SK-N-SH (cell line): ENCODE data around the gene DTX3L. TPM values are rescaled to one million over a fixed set of nuclear protein-coding genes. Genes with fewer than 3 reads are reported as not detected.

Source experiments
- CTCF ChIA-PET: fragments of 300-600, 350-600 bp; formaldehyde crosslinking; extraction: SDS; loops from one replicate; lab custom pipeline; 2021; lab: Yijun Ruan, JAX
- POLR2A ChIA-PET: fragments of 350-600 bp; sonication (Branson Sonifier 250); formaldehyde crosslinking; extraction: SDS; loops from one replicate; lab custom pipeline; 2020; ENCODE audit warnings: antibody characterized with exemption, inconsistent platforms; lab: Yijun Ruan, JAX
- DNase-seq: peaks from one replicate; pipeline ENCODE4 v3.0.0; 2012
- H2AFZ ChIP-seq: fragments of 200-600 bp; sonication (generic); 2 replicates; pipeline ENCODE4 v1.8.1; 2016; ENCODE audit warnings: antibody characterized with exemption, mild to moderate bottlenecking, low read depth
- H3F3A ChIP-seq: fragments of 200-600 bp; sonication (generic); replicated peaks from 2 replicates; pipeline ENCODE3; 2016; ENCODE audit warnings: antibody characterized with exemption, mild to moderate bottlenecking; ENCODE audit not compliant: insufficient read depth
- H3K27ac ChIP-seq, 2 experiments: fragments of 200-500 bp in 1 of 2; fragments of 200-600 bp in 1 of 2; sonication (Bioruptor generic) in 1 of 2; sonication (generic), shearing (Covaris generic) in 1 of 2; 2 replicates each; pipeline versions ENCODE4 v1.5.1 to v1.6.1; 2014 to 2016; ENCODE audit warnings: low read depth in 2 of 2, inconsistent platforms in 1 of 2, low read length in 1 of 2, mild to moderate bottlenecking in 1 of 2, mixed read lengths in 1 of 2
- H3K27me3 ChIP-seq: fragments of 200-600 bp; sonication (generic), shearing (Covaris generic); 2 replicates; pipeline ENCODE4 v1.6.1; 2016; ENCODE audit warnings: mixed run types; ENCODE audit not compliant: insufficient read depth
- H3K36me3 ChIP-seq, 2 experiments: fragments of 200-500 bp in 1 of 2; fragments of 200-600 bp in 1 of 2; sonication (Bioruptor generic) in 1 of 2; sonication (generic) in 1 of 2; replicated peaks in 1 of 2; 2 replicates each; pipeline versions ENCODE3 to v1.5.1; 2014 to 2016; ENCODE audit warnings: low read length in 1 of 2, mild to moderate bottlenecking in 1 of 2; ENCODE audit not compliant: insufficient read depth in 2 of 2, control insufficient read depth in 1 of 2
- H3K4me1 ChIP-seq, 2 experiments: fragments of 200-500 bp in 1 of 2; fragments of 200-600 bp in 1 of 2; sonication (Bioruptor generic) in 1 of 2; sonication (generic), shearing (Covaris generic) in 1 of 2; 2 replicates each; pipeline versions ENCODE4 v1.5.1 to v1.6.1; 2014 to 2016; ENCODE audit warnings: low read depth in 1 of 2, low read length in 1 of 2, mixed run types in 1 of 2; ENCODE audit not compliant: insufficient read depth in 2 of 2, control insufficient read depth in 1 of 2
- H3K4me2 ChIP-seq: fragments of 200-600 bp; sonication (generic), shearing (Covaris generic); 2 replicates; pipeline ENCODE4 v1.6.1; 2017; ENCODE audit warnings: mixed run types
- H3K4me3 ChIP-seq, 2 experiments: fragments of 200-500 bp in 1 of 2; fragments of 200-600 bp in 1 of 2; sonication (Bioruptor generic) in 1 of 2; sonication (generic), shearing (Covaris generic) in 1 of 2; 2 replicates each; pipeline versions ENCODE4 v1.5.1 to v1.8.1; 2014 to 2016; ENCODE audit warnings: low read depth in 2 of 2, inconsistent platforms in 1 of 2, low read length in 1 of 2, mild to moderate bottlenecking in 1 of 2, mixed read lengths in 1 of 2, moderate library complexity in 1 of 2
- H3K79me2 ChIP-seq: fragments of 200-600 bp; sonication (generic); 2 replicates; pipeline ENCODE4 v1.8.1; 2017; ENCODE audit warnings: mild to moderate bottlenecking; ENCODE audit not compliant: insufficient read depth
- H3K9ac ChIP-seq: fragments of 200-600 bp; sonication (generic); 2 replicates; pipeline ENCODE4 v1.6.1; 2017; ENCODE audit warnings: mixed run types
- H3K9me2 ChIP-seq: fragments of 200-600 bp; sonication (generic); 2 replicates; pipeline ENCODE4 v1.6.1; 2017; ENCODE audit warnings: mixed run types
- H3K9me3 ChIP-seq: fragments of 200-600 bp; sonication (generic); 2 replicates; pipeline ENCODE4 v1.6.1; 2017; ENCODE audit warnings: mixed run types, mild to moderate bottlenecking, moderate library complexity
- H4K20me1 ChIP-seq: fragments of 200-600 bp; sonication (generic); 2 replicates; pipeline ENCODE4 v1.6.1; 2017; ENCODE audit warnings: mild to moderate bottlenecking, mixed run types; ENCODE audit not compliant: insufficient read depth
- EZH2phosphoT487 ChIP-seq: fragments of 200-600 bp; sonication (generic); IDR thresholded peaks from 2 replicates; pipeline ENCODE4 v1.6.1; 2017; ENCODE audit warnings: low read depth, mixed run types, mild to moderate bottlenecking, antibody characterized with exemption, moderate library complexity, borderline replicate concordance
- FOXM1 ChIP-seq: IDR thresholded peaks from 2 replicates; pipeline ENCODE4 v1.4.0; 2012; ENCODE audit warnings: low read depth, mild to moderate bottlenecking
- GABPA ChIP-seq: IDR thresholded peaks from 2 replicates; pipeline ENCODE4 v1.4.0; 2012; ENCODE audit warnings: low read depth, mild to moderate bottlenecking
- GATA2 ChIP-seq: sonication (generic); formaldehyde crosslinking; IDR thresholded peaks from 2 replicates; pipeline ENCODE4 v1.5.0; 2020; ENCODE audit warnings: mild to moderate bottlenecking, missing genetic modification reagents
- JUND ChIP-seq: IDR thresholded peaks from 2 replicates; pipeline ENCODE4 v1.4.0; 2012
- MAX ChIP-seq: IDR thresholded peaks from 2 replicates; pipeline ENCODE4 v1.4.0; 2012; ENCODE audit warnings: low read depth
- MXI1 ChIP-seq: IDR thresholded peaks from 2 replicates; pipeline ENCODE4 v1.6.1; 2012; ENCODE audit warnings: mild to moderate bottlenecking, low read depth, low read length, improper control_type of control experiment
- NFIC ChIP-seq: IDR thresholded peaks from 2 replicates; pipeline ENCODE4 v1.4.0; 2012; ENCODE audit warnings: borderline replicate concordance
- PBX3 ChIP-seq: IDR thresholded peaks from 2 replicates; pipeline ENCODE4; 2012
- POLR2AphosphoS5 ChIP-seq: IDR thresholded peaks from 2 replicates; pipeline ENCODE4 v1.6.1; 2012; ENCODE audit warnings: low read depth, low read length
- RCOR1 ChIP-seq: fragments of 150-350 bp; IDR thresholded peaks from 2 replicates; pipeline ENCODE4 v1.6.1; 2017; ENCODE audit warnings: antibody characterized with exemption, low read length
- RXRA ChIP-seq: IDR thresholded peaks from 2 replicates; pipeline ENCODE4 v1.4.0; 2012; ENCODE audit warnings: low read depth, mild to moderate bottlenecking, borderline replicate concordance
- SIN3A ChIP-seq: IDR thresholded peaks from 2 replicates; pipeline ENCODE4 v1.6.1; 2012; ENCODE audit warnings: low read depth, mild to moderate bottlenecking, low read length, moderate library complexity, borderline replicate concordance
- SMC3 ChIP-seq: IDR thresholded peaks from 2 replicates; pipeline ENCODE4 v1.6.1; 2012; ENCODE audit warnings: low read depth, low read length, improper control_type of control experiment
- TAF1 ChIP-seq: IDR thresholded peaks from 2 replicates; pipeline ENCODE4 v1.6.1; 2012; ENCODE audit warnings: low read depth, mild to moderate bottlenecking, low read length, moderate library complexity, borderline replicate concordance
- TEAD4 ChIP-seq: IDR thresholded peaks from 2 replicates; pipeline ENCODE4 v1.4.0; 2012; ENCODE audit warnings: mild to moderate bottlenecking, borderline replicate concordance; ENCODE audit not compliant: insufficient read depth
- USF1 ChIP-seq: IDR thresholded peaks from 2 replicates; pipeline ENCODE4 v1.4.0; 2012; ENCODE audit warnings: low read depth, borderline replicate concordance
- YY1 ChIP-seq: IDR thresholded peaks from 2 replicates; pipeline ENCODE4 v1.4.0; 2012; ENCODE audit warnings: low read depth, mild to moderate bottlenecking
- WGBS: methylation state at CpG from one replicate; pipeline ENCODE4 v1.1.6; 2017; ENCODE audit warnings: low lambda C conversion rate; 5-methylcytosine and 5-hydroxymethylcytosine counted together
- polyA plus RNA-seq, 3 experiments: library from polyadenylated mRNA; depleted of rRNA; stranded (reverse); fragments of >200 nt; gene quantifications; 2 replicates each; pipeline ENCODE4 v1.2.3, GENCODE V29; 2012

The DTX3L gene
- polyA plus RNA-seq, 1 of the 3 experiments (the other 2 are of a cell fraction): 2.7 TPM

GRCh38 chr3:122557356-122557755 lies 6.8 kb upstream of the DTX3L start (continued):
- TF ChIP-seq RXRA (no peak), POLR2AphosphoS5 (no peak), GATA2 (CRISPR knock-in tag) (no peak), JUND (no peak), MAX (no peak), MXI1 (no peak), USF1 (no peak), NFIC (no peak), FOXM1 (no peak), SMC3 (no peak)

GRCh38 chr3:122558605-122559004 lies 5.5 kb upstream of the DTX3L start:
- Histone ChIP-seq H3K9me2 (no peaks in the 10 kb centered on the region), H3K4me1 (peaks cover 0 to 6% of the 10 kb centered on the region in 2 experiments; a peak in 1 of 4 replicates), H3K27me3 (no peaks in the 10 kb centered on the region), H3K27ac (no peak overlapping the region), H3K4me2 (no peak overlapping the region), H4K20me1 (no peaks in the 10 kb centered on the region), H3K79me2 (no peaks in the 10 kb centered on the region), H3K36me3 (peaks cover 3 to 29% of the 10 kb centered on the region in 2 experiments), H3K9ac (no peak overlapping the region), H2AFZ (no peak overlapping the region), H3F3A (no peaks in the 10 kb centered on the region), H3K4me3 (no peak overlapping the region), H3K9me3 (no peaks in the 10 kb centered on the region)
- 90% methylated on average over 6 of the region's 6 CpGs for WGBS
- no peak for DNase-seq
- TF ChIP-seq TEAD4 (no peak), SIN3A (no peak), PBX3 (no peak), RCOR1 (no peak), EZH2phosphoT487 (no peak), NFIC (no peak), YY1 (no peak), GABPA (no peak), MXI1 (no peak), TAF1 (no peak)
- ChIA-PET POLR2A (no interaction called here), CTCF (interaction anchor here (0.9 to 7.2 kb wide), 3 partner anchors 99 to 153 kb away, joined by 3 to 84 read pairs (median 4); partner anchors contain the start of gene PARP14)
